ENCODE data around the gene RTKN2.

GRCh38 chr10:62230344-62231121 lies 38.1 kb downstream of the RTKN2 start:
- TF ChIP-seq CTCF (IDR thresholded peaks at IDR 0.05) (no peak), POLR2A (IDR thresholded peaks at IDR 0.05) (no peak)
